Duodenal mucosa (tissue), 2 donors: ENCODE data around the gene MSL3.

ENCODE experiments used
- H3K27ac ChIP-seq: one replicate; pipeline ENCODE4 v1.7.0; 2013; ENCODE audit warnings: low read depth, low read length
- H3K27me3 ChIP-seq, 2 donors: one replicate each; pipeline ENCODE4 v1.7.0; 2013; ENCODE audit warnings: low read length in 2 of 2, control low read depth in 1 of 2; ENCODE audit not compliant: insufficient read depth in 2 of 2, control insufficient read depth in 1 of 2
- H3K36me3 ChIP-seq, 2 donors: one replicate each; pipeline ENCODE4 v1.7.0; 2013; ENCODE audit warnings: low read length in 2 of 2, control low read depth in 1 of 2; ENCODE audit not compliant: insufficient read depth in 2 of 2, control insufficient read depth in 1 of 2
- H3K4me1 ChIP-seq, 2 donors: one replicate each; pipeline ENCODE4 v1.7.0; 2013; ENCODE audit warnings: low read length in 2 of 2, control low read depth in 1 of 2; ENCODE audit not compliant: insufficient read depth in 2 of 2, control insufficient read depth in 1 of 2
- H3K4me3 ChIP-seq, 2 donors: one replicate each; pipeline ENCODE4 v1.7.0; 2013; ENCODE audit warnings: low read length in 2 of 2, low read depth in 1 of 2
- H3K9ac ChIP-seq, 2 donors: one replicate each; pipeline ENCODE4 v1.7.0; 2013; ENCODE audit warnings: low read length in 2 of 2, low read depth in 1 of 2
- H3K9me3 ChIP-seq, 2 donors: one replicate each; pipeline ENCODE4 v1.7.0; 2013; ENCODE audit warnings: low read length in 2 of 2, control low read depth in 1 of 2; ENCODE audit not compliant: control insufficient read depth in 1 of 2

The MSL3 gene

DNA sequence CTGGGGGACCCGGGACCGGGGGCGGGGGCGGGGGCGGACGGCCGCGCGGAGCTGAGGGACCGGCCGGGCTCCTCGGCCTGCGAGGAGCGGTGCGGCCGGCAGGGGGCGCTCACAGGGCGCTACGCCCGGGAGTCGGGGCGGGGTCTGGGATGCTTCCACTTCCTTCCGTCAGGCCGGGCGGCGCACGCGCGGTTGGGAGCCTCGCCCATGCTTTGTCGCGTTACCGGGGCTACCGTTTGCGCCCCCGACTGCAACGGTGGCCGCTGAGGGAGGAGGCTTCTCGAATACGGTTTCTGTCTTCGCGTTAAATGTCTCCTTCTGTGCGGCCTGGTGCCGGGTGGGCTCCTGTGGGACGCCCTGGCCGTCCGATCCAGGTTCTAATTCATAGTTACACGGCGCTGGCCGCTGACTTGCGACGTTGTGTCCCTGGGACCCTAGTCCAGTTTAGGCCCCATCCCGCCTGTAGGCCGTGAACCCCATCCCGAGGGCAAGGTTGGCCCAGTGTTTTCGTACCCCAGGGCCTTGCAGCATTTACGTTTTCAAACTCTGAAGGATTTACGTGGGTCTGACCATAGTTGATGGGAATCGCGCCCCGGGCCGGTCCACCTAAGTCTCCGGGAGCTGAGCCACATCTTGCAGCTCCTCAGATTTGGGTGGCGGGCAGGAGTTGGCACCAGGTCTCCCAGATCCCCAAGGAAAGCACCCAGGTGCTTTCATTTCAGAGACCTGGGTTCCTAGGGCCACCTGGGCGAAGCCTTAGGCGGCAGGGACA is 549 bp downstream of the MSL3 start:
- peak overlapping the region; percentile 79 to 83 for H3K9ac ChIP-seq
- H3K4me3 ChIP-seq: peak overlapping the region; percentile 75 to 90

GRCh38 chrX:11759172-11759460 is 1.1 kb downstream of the MSL3 start:
- Histone ChIP-seq H3K9me3 (no peaks in the 10 kb centered on the region), H3K4me1 (peaks cover 0 to 8% of the 10 kb centered on the region in 2 donors), H3K27ac (peak overlapping the region; percentile 67), H3K4me3 (peak overlapping the region; percentile 75 to 90), H3K36me3 (peaks cover 12 to 23% of the 10 kb centered on the region in 2 donors), H3K27me3 (no peaks in the 10 kb centered on the region), H3K9ac (peak overlapping the region; percentile 79 to 83)

More for the DNA sequence above, 549 bp downstream of the MSL3 start:
- Histone ChIP-seq H3K36me3 (peaks cover 10 to 18% of the 10 kb centered on the region in 2 donors), H3K27me3 (no peaks in the 10 kb centered on the region), H3K27ac (peak overlapping the region; percentile 81), H3K9me3 (no peaks in the 10 kb centered on the region), H3K4me1 (peaks cover 0 to 8% of the 10 kb centered on the region in 2 donors)

DNA sequence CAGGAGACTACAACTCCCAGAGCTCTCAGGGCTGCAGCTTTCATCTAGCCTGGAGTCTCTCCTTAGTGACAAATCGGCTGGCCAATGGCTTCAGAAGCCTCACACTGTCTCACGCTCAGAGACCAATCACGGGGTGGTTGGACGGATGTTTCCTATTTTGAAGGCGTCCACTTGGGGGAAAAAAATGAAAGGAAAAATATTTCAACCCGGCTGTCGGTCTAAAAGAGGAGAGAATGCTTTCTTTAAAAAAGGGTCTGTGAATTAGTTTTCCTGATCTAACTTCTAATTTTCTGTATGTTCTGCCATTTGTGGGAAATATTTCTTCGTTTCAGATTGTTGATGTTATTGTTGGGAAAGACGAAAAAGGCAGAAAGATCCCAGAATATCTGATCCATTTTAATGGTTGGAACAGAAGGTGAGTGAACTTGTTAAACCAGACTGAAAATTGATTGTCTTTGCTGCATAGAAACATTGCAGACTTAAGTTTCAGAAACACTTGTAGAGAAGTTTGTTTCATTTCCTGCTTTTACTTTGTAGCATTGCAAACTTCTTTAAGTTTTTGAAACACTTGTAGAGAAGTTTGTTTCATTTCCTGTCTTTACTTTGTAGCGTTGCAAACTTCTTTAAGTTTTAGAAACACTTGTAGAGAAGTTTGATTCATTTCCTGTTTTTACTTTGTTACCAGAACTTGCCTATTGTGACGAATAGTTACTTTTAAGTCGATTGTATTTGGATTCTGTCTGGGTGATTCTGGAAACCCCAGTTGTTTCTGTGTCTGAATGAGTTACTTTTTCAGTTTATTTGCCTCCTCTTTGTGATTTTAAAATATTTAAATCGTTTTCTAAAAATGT is 1.6 kb downstream of the MSL3 start:
- Histone ChIP-seq H3K27ac (peak overlapping the region; percentile 32), H3K27me3 (no peaks in the 10 kb centered on the region), H3K9ac (peak overlapping the region; percentile 70 to 83), H3K4me1 (peaks cover 0 to 8% of the 10 kb centered on the region in 2 donors), H3K4me3 (peak overlapping the region; percentile 75 to 90), H3K36me3 (peaks cover 12 to 28% of the 10 kb centered on the region in 2 donors), H3K9me3 (no peaks in the 10 kb centered on the region)

GRCh38 chrX:11760958-11761357 is 2.9 kb downstream of the MSL3 start:
- Histone ChIP-seq H3K27ac (no peak overlapping the region), H3K9me3 (no peaks in the 10 kb centered on the region), H3K4me1 (peaks cover 0 to 8% of the 10 kb centered on the region in 2 donors), H3K27me3 (no peaks in the 10 kb centered on the region), H3K4me3 (peak overlapping the region in 1 of 2 donors; percentile 40), H3K9ac (no peak overlapping the region), H3K36me3 (peaks cover 12 to 40% of the 10 kb centered on the region in 2 donors)

GRCh38 chrX:11764602-11765067 is 6.6 kb downstream of the MSL3 start:
- Histone ChIP-seq H3K27ac (no peak overlapping the region), H3K27me3 (no peaks in the 10 kb centered on the region), H3K36me3 (peaks cover 12 to 47% of the 10 kb centered on the region in 2 donors), H3K9ac (no peak overlapping the region), H3K9me3 (no peaks in the 10 kb centered on the region), H3K4me3 (no peak overlapping the region), H3K4me1 (no peaks in the 10 kb centered on the region)

- H3K27ac ChIP-seq: no peak overlapping the region
- no peak overlapping the region for H3K9ac ChIP-seq
- no peaks in the 10 kb centered on the region for H3K27me3 ChIP-seq
- H3K4me1 ChIP-seq: no peaks in the 10 kb centered on the region
- H3K4me3 ChIP-seq: no peak overlapping the region
- no peaks in the 10 kb centered on the region for H3K9me3 ChIP-seq
- peaks cover 14 to 47% of the 10 kb centered on the region in 2 donors for H3K36me3 ChIP-seq
These were observed 7.4 kb downstream of the MSL3 start for GRCh38 chrX:11765449-11765848.

DNA sequence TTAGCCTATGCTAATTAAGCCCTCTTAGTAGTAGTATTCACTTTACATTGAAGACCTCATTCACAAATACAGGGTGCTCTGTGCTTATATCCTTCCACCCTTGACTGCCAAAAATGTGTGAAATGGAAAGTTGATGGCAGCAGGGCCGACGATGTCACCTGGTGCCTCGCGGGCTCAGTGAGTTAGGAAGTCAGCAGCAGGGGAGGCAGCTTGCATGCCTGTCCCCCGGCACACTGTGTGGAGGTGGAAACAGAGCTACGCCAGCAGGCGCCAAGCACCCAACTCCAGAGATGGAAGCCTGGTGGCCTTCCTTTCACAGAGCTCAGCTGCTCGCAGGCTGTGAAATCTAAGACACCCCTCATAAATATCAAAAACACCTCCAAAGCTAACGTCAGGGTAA is 8.4 kb downstream of the MSL3 start:
- Histone ChIP-seq H3K36me3 (peaks cover 11 to 47% of the 10 kb centered on the region in 2 donors), H3K4me1 (no peaks in the 10 kb centered on the region), H3K9me3 (no peaks in the 10 kb centered on the region), H3K27me3 (no peaks in the 10 kb centered on the region), H3K27ac (no peak overlapping the region), H3K9ac (no peak overlapping the region), H3K4me3 (no peak overlapping the region)

- Histone ChIP-seq H3K36me3 (peaks cover 11 to 33% of the 10 kb centered on the region in 2 donors), H3K4me3 (no peak overlapping the region), H3K9ac (no peak overlapping the region), H3K27ac (no peak overlapping the region), H3K9me3 (no peaks in the 10 kb centered on the region), H3K27me3 (no peaks in the 10 kb centered on the region), H3K4me1 (no peaks in the 10 kb centered on the region)
These were observed 10.0 kb downstream of the MSL3 start for GRCh38 chrX:11768039-11768438.

GRCh38 chrX:11770320-11770719 is 12.3 kb downstream of the MSL3 start:
- Histone ChIP-seq H3K9ac (peak overlapping the region in 1 of 2 donors; percentile 4), H3K27me3 (no peaks in the 10 kb centered on the region), H3K36me3 (peaks cover 12 to 18% of the 10 kb centered on the region in 2 donors)

GRCh38 chrX:11778230-11778629 is 20.2 kb downstream of the MSL3 start:
- Histone ChIP-seq H3K27ac (no peak overlapping the region), H3K9ac (no peak overlapping the region), H3K9me3 (no peaks in the 10 kb centered on the region), H3K36me3 (peaks cover 5 to 11% of the 10 kb centered on the region in 2 donors), H3K4me1 (no peaks in the 10 kb centered on the region), H3K4me3 (no peak overlapping the region), H3K27me3 (no peaks in the 10 kb centered on the region)

More at GRCh38 chrX:11770320-11770719, 12.3 kb downstream of the MSL3 start:
- Histone ChIP-seq H3K4me3 (no peak overlapping the region), H3K27ac (no peak overlapping the region), H3K9me3 (no peaks in the 10 kb centered on the region), H3K4me1 (no peaks in the 10 kb centered on the region)
